HG03066 (cell line): ENCODE data around the gene MSANTD3.
A peak's percentile ranks its signal among the peaks of the same experiment; 100 is the strongest.
"Not testable (repeated sequence)": the region's sequence is repeated elsewhere in the genome, so short reads cannot be mapped to it uniquely, and the experiment has no call there.

ENCODE experiments used
- ATAC-seq: cut with Tn5 transposase; IDR thresholded peaks from one replicate; pipeline ENCODE4 v1.9.1; 2021; ENCODE audit warnings: low read depth; ENCODE audit not compliant: unreplicated experiment

Gene MSANTD3

GRCh38 chr9:100426530-100427365 is at the start of gene MSANTD3:
Gene MSANTD3 (plus strand): TSS chr9:100427143. CDS start chr9:100441939, 14,796 bp downstream.
- peak; percentile 65 for ATAC-seq

GRCh38 chr9:100379862-100380261 is 47.1 kb upstream of the MSANTD3 start:
- ATAC-seq, result no peak

GRCh38 chr9:100392989-100393388 is 34.0 kb upstream of the MSANTD3 start:
- not testable (repeated sequence) for ATAC-seq

GRCh38 chr9:100394032-100394695 is 32.8 kb upstream of the MSANTD3 start:
- ATAC-seq, result no peak

- no peak for ATAC-seq
These were observed 32.1 kb upstream of the MSANTD3 start for GRCh38 chr9:100394816-100395215.

- no peak for ATAC-seq
These were observed 30.2 kb upstream of the MSANTD3 start for GRCh38 chr9:100396769-100397168.

- no peak for ATAC-seq
These were observed 29.2 kb upstream of the MSANTD3 start for GRCh38 chr9:100397529-100398266.

- no peak for ATAC-seq
These were observed 25.9 kb upstream of the MSANTD3 start for GRCh38 chr9:100401042-100401441.

GRCh38 chr9:100406962-100407361 is 20.0 kb upstream of the MSANTD3 start:
- ATAC-seq, result no peak

- no peak for ATAC-seq
These were observed 18.3 kb upstream of the MSANTD3 start for GRCh38 chr9:100408546-100409175.

GRCh38 chr9:100409176-100409556 is 17.8 kb upstream of the MSANTD3 start:
- no peak for ATAC-seq

- ATAC-seq, result peak; percentile 99
These were observed 15.3 kb upstream of the MSANTD3 start for GRCh38 chr9:100411472-100412283.

- no peak for ATAC-seq
These were observed 13.0 kb upstream of the MSANTD3 start for GRCh38 chr9:100413839-100414420.

GRCh38 chr9:100417815-100418214 is 9.1 kb upstream of the MSANTD3 start:
- ATAC-seq, result no peak

GRCh38 chr9:100419166-100419565 is 7.8 kb upstream of the MSANTD3 start:
- ATAC-seq, result no peak

- ATAC-seq, result not testable (repeated sequence)
These were observed 5.8 kb upstream of the MSANTD3 start for GRCh38 chr9:100421116-100421515.

GRCh38 chr9:100425758-100426157 is 1.2 kb upstream of the MSANTD3 start:
- no peak for ATAC-seq

- no peak for ATAC-seq
These were observed 784 bp upstream of the MSANTD3 start for GRCh38 chr9:100426189-100426529.

- ATAC-seq, result peak; percentile 56
These were observed 672 bp downstream of the MSANTD3 start for GRCh38 chr9:100427366-100428263.
